ENCODE results near the gene NLRP3. TPM values are rescaled to one million over a fixed set of nuclear protein-coding genes. Genes with fewer than 3 reads are reported as not detected.
"Not testable (repeated sequence)": the region's sequence is repeated elsewhere in the genome, so short reads cannot be mapped to it uniquely, and the experiment has no call there.

The NLRP3 gene
- polyA plus RNA-seq, 1 donor, result 1.8 TPM

DNA sequence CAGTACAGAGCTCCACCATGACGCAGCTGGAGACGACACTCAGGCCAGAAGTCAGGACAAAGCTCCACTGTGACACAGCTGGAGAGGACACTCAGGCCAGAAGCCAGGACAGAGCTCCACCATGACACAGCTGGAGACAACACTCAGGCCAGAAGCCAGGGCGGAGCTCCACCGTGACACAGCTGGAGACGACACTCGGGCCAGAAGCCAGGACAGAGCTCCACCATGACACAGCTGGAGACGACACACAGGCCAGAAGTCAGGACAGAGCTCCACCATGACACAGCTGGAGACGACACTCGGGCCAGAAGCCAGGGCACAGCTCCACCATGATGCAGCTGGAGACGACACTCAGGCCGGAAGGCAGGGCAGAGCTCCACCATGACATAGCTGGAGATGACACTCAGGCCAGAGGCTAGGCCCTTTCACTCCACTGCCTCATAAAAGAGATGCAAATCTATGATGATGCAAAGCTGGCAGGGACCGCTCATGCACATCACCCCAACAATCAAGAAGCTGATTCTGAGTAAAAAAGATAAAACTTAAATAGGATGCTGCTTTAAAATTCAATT is 55.6 kb downstream of the NLRP3 start:
- no peak for DNase-seq

DNA sequence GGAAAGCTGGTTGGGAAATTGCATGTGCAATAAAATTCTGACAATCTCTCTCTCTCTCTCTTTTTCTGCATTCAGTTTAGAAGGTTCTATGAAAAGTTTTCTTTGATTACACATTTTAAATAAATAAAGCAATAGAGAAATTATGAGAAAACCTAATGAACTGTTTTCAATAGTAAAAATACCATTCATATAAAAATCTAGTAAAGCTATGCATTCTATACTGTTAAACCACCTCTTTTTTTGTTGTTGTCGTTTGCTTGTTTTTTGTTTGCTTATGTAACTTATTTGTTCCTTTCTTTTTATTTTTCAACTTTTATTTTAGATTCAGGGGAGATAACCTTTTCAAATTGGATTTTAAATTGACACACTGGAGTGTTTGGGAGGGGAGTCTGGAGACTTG is 56.1 kb downstream of the NLRP3 start:
- DNase-seq, result no peak

DNA sequence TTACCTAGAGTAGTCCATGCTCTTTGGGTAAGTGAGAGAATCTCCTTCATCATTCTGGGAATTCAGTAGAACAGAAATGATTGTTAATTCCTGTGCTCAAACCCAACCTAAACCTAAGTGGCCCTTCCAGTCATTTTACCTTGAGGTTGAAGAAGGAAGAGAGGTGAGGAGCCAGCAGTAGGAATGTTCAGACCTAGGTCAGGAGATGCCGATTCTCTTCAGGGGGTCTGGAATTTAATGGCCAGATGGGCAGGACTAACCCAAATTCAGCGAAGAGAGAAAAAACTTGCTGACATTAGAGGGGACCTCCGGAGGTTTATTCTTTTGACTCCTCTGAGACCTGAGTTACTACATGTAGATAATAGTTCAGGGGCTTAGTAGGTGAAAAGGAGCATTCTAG is 58.4 kb downstream of the NLRP3 start:
- DNase-seq, result no peak

DNA sequence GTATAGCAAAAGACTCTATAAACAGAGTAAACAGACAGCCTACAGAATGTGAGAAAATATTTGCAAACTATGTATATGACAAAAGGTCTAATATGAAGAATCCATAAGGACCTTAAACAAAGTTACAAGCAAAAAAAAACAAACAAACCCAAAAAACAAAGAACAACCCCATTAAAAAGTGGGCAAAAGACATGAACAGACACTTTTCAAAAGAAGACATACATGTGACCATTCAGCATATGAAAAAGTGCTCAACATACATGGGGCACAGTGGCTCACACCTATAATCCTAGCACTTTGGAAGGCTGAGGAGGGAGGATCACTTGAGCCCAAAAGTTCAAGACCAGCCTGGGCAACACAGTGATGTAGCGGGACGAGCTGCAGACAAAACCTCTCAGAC is 59.8 kb downstream of the NLRP3 start:
- no peak for DNase-seq

DNA sequence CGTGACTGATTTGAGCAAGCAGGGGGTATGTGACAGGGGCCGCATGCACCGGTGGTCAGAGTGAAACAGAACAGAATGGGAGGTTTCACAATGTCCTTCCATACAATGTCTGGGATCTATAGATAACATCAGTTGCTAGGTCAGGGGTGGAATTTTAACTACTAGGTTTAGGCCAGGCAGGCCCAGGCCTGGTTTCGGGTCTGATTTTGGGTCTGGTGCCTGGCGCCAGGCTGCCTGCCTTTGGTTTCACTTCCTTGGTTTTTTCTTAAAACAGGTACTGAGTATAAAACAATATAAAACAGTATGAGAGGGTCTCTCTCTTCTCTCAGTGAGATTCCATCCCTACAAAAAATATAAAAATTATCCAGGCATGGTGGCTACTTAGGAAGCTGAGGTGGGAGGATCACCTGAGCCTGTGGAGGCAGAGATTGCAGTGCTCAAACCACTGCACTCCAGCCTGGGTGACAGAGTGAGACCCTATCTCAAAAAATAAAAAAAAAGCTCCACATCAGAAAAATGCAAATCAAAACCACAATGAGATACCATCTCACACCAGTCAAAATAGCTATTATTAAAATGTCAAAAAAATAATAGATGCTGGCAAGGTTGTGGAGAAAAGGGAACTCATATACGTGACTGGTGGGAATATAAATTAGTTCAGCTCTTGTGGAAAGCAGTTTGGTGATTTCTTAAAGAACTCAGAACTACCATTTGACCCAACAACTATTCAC is 60.5 kb downstream of the NLRP3 start:
- not testable (repeated sequence) for DNase-seq

DNA sequence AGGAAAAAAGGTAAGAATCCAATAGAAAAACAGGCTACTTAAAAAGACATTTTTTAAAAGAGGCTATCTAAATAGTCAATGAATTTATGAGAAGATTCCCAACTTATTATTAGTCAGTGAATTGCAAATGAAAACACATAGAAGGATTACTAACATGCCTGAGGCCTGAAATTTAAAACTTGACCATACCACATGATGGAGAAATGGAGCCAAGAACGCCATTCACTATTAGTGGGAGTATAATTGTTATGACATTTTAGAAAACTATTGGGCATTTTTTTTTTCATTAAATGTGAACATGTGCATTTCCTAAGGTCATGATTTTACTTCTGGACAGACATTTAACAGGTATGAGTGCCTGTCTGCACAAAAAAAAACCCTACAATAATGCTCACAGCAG is 66.8 kb downstream of the NLRP3 start:
- DNase-seq, result no peak

DNA sequence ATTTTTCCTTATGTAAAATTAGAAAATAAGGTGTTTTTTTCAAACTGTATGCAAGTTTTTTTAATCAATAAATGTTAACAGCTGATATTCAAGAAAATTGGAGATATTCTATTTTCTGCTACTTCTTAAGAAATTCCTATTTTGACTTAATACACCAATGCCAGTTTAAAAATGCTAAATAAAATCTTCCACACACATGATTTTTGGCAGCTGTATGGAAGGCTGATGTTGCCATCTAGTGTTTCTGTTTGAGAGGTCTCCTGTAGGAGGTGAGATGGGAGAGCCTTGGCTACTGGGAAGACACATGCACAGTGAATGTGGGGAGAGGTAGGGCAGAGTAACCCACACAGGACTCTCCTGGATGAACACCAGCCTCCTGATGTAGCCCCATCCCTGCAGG is 71.1 kb downstream of the NLRP3 start:
- DNase-seq, result peak; percentile 41

DNA sequence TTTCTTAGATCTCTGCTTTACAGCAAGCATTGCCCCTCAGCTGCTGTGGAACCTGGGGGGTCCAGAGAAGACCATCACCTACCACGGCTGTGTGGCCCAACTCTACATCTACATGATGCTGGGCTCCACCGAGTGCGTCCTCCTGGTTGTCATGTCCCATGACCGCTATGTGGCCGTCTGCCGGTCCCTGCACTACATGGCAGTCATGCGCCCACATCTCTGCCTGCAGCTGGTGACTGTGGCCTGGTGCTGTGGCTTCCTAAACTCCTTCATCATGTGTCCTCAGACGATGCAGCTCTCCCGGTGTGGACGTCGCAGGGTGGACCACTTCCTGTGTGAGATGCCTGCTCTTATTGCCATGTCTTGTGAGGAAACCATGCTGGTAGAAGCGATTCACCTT is 75.4 kb downstream of the NLRP3 start:
- no peak for DNase-seq

DNA sequence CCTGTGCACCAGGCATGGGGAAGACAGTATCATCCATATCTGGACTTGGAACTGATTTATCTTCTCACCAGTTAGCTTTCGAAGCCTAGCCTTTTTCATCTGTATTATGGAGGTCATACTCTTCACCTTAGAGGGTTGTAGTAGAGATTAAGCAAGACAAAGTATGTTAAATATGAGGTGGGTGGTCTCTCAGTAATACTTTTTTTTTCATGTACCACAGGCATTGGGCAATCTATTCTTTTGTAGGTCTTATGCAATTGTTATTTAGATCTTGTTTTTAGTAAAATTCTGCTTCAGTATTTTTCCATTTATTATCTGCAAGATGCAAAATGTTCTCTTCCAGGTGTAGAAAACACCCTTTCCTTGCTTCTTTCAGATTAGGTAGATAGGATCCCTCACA is 77.1 kb downstream of the NLRP3 start:
- DNase-seq, result no peak

DNA sequence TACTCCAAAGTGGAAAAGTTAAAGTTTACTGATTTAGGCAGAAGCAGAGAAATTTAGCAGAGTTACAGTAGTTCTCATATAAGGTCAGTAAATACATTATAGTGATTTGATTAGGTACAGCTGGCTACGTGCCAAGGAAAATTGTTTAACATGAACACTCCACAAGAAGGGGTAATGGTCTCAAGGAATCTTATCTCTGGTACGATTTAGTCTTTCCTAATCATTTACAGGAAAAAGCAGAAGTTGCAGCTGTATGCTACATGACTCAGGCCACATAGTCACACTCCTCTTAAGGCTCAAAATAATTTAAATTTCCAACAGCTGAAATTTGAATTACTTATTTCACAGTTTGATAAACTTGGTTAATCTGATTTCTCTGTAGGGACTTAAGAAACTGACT is 78.8 kb downstream of the NLRP3 start:
- DNase-seq, result no peak

DNA sequence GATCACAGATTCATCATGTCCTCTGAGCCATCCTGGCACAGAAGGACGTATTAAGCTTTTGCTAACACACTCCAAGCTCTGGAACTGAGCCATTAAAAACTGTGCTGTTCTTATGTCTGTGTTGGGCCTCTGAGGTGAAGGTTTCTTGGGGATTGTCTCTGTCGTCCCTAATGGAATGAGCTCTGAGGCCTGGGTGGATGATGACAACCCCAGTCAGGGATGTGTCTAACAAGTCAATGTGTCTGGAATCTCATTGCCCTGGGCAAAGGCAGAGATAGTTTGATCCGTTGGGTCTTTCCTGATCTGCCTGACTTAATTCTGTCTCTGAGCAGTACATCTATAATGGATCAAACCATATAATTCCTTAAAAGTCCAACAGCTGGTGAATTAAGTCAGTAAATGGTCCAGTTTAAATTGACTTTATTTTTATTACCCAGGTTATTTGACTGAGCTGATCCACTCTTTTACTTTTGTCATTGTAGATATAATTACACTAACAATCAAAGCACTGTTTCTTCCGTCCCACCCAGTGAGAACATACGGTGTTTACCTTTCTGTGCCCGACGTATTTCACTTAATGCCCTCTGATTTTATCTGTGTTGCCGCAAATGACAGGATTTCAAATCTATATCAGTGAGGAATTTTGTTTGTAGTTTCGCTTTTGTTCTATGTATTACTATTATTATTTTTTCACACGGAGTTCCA is 80.8 kb downstream of the NLRP3 start:
- DNase-seq, result no peak

Other genes starting within 250 kb of the NLRP3 start
- 6.7 TPM for gene ZNF124, start 244.2 kb upstream of the NLRP3 start, polyA plus RNA-seq (ENCODE audit: insufficient read length)
- gene VN1R5, start 160.1 kb upstream of the NLRP3 start, polyA plus RNA-seq (ENCODE audit: insufficient read length), result not detected
- gene ZNF496, start 84.3 kb upstream of the NLRP3 start, polyA plus RNA-seq (ENCODE audit: insufficient read length), result 43.2 TPM
- gene OR2B11, start 41.9 kb downstream of the NLRP3 start, polyA plus RNA-seq (ENCODE audit: insufficient read length), result not detected
- 0.28 TPM for gene OR2C3, start 120.3 kb downstream of the NLRP3 start, polyA plus RNA-seq (ENCODE audit: insufficient read length)
- 0.15 TPM for gene GCSAML, start 133.0 kb downstream of the NLRP3 start, polyA plus RNA-seq (ENCODE audit: insufficient read length)
- not detected for gene OR2G2, start 172.2 kb downstream of the NLRP3 start, polyA plus RNA-seq (ENCODE audit: insufficient read length)
- gene OR2G3, start 189.4 kb downstream of the NLRP3 start, polyA plus RNA-seq (ENCODE audit: insufficient read length), result not detected

Data from hindlimb muscle (tissue), 1 donor.